HL-60 (cell line): ENCODE results near the gene PNLDC1.

ENCODE experiments used
- DNase-seq, 2 experiments: peaks; one replicate each; pipeline ENCODE4 v3.0.0-alpha.2; 2010 to 2020; ENCODE audit warnings: low read depth in 1 of 2, low spot score in 1 of 2
- H3K27ac ChIP-seq: fragments of 250-450 bp; sonication (Bioruptor Pico); replicated peaks from 2 replicates; pipeline ENCODE4 v1.5.1; 2020; ENCODE audit warnings: mild to moderate bottlenecking, moderate library complexity
- H3K27me3 ChIP-seq: fragments of 250-450 bp; sonication (Bioruptor Pico); 2 replicates; pipeline ENCODE4 v1.5.1; 2021; ENCODE audit warnings: mild to moderate bottlenecking, moderate library complexity; ENCODE audit not compliant: insufficient read depth, poor library complexity, severe bottlenecking
- H3K4me3 ChIP-seq: replicated peaks from 2 replicates; pipeline ENCODE4 v1.5.1; 2011; ENCODE audit warnings: mild to moderate bottlenecking, control low read depth, low read length; ENCODE audit not compliant: insufficient read depth
- CTCF ChIP-seq: IDR thresholded peaks from one replicate; pipeline ENCODE4 v1.5.1; 2011; ENCODE audit warnings: low read length, control low read depth, inconsistent platforms; ENCODE audit not compliant: insufficient read depth
- GABPA ChIP-seq: IDR thresholded peaks from 2 replicates; pipeline ENCODE4 v1.6.1; 2012; ENCODE audit warnings: low read depth
- POLR2AphosphoS5 ChIP-seq: IDR thresholded peaks from 2 replicates; pipeline ENCODE4 v1.6.1; 2012; ENCODE audit warnings: low read depth
- REST ChIP-seq: IDR thresholded peaks from 2 replicates; pipeline ENCODE4 v1.6.1; 2012; ENCODE audit warnings: low read depth; ENCODE audit not compliant: insufficient replicate concordance
- SPI1 ChIP-seq: IDR thresholded peaks from 2 replicates; pipeline ENCODE4 v1.6.1; 2012; ENCODE audit warnings: low read depth, mild to moderate bottlenecking, borderline replicate concordance

PNLDC1 gene

GRCh38 chr6:159772196-159772595, 27.9 kb upstream of the PNLDC1 start:
- TF ChIP-seq CTCF (no peak), GABPA (no peak), SPI1 (no peak), POLR2AphosphoS5 (no peak), REST (no peak)

GRCh38 chr6:159777240-159777904, 22.7 kb upstream of the PNLDC1 start:
- Histone ChIP-seq H3K27me3 (no peaks in the 10 kb centered on the region), H3K27ac (no peak overlapping the region), H3K4me3 (no peak overlapping the region)
- TF ChIP-seq POLR2AphosphoS5, result peak; percentile 76
- no peak for TF ChIP-seq REST
- DNase-seq, result no peak

More at GRCh38 chr6:159772196-159772595, 27.9 kb upstream of the PNLDC1 start:
- no peaks in the 10 kb centered on the region for H3K27me3 ChIP-seq
- no peak overlapping the region for H3K4me3 ChIP-seq
- DNase-seq, result no peak
- H3K27ac ChIP-seq, result no peak overlapping the region

DNA sequence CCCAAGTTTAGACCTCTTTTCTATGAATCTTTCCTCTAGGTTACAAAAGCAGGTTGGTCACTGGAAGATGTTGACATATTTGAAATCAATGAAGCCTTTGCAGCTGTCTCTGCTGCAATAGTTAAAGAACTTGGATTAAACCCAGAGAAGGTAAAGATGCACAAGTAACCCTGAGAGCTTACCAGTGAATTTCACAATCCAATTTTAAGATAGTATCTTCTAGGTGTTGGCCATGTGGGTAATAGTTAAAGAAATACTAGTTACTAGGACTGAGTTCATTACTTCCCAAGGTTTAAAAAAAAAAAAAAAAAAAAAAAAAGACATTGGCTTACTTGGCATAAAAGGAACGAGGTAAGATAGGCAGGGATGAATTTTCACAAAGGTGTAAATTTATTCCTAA, 21.9 kb upstream of the PNLDC1 start:
- H3K27ac ChIP-seq, result no peak overlapping the region
- TF ChIP-seq GABPA, result no peak
- TF ChIP-seq SPI1, result no peak
- TF ChIP-seq REST, result no peak
- no peak for TF ChIP-seq POLR2AphosphoS5
- no peak for TF ChIP-seq CTCF
- no peaks in the 10 kb centered on the region for H3K27me3 ChIP-seq
- no peak for DNase-seq
- no peak overlapping the region for H3K4me3 ChIP-seq
